GM12878 (cell line): Measurements from ENCODE around the gene TOX2. TPM values are rescaled to one million over a fixed set of nuclear protein-coding genes. Genes with fewer than 3 reads are reported as not detected.

ENCODE experiments used
- ATAC-seq: fragments of 200-7000 bp; cut with Tn5 transposase; 3 replicates; pipeline ENCODE4 v1.9.1; 2020; ENCODE audit warnings: mild to moderate bottlenecking, moderate library complexity
- BruUV-seq: library from RNA; stranded (reverse); fragments of 400-500 nt; replicated peaks from 2 replicates; lab custom pipeline; 2021; lab: Mats Ljungman, UMichigan
- CTCF ChIA-PET: fragments of 300-600 bp; sonication (Branson Sonifier 250); formaldehyde crosslinking; extraction: SDS; loops from one replicate; lab custom pipeline; 2021; ENCODE audit warnings: inconsistent platforms; lab: Yijun Ruan, JAX
- POLR2A ChIA-PET: fragments of 350-600 bp; formaldehyde crosslinking; extraction: SDS; loops from one replicate; lab custom pipeline; 2021; ENCODE audit warnings: inconsistent platforms; lab: Charles Lee
- RAD21 ChIA-PET: fragments of 300-600 bp; sonication (Branson Sonifier 250); formaldehyde crosslinking; loops from one replicate; lab custom pipeline; 2023; ENCODE audit warnings: antibody characterized with exemption; ENCODE audit not compliant: unreplicated experiment; lab: Charles Lee
- SMC1A ChIA-PET: fragments of 300-600 bp; sonication (Branson Sonifier 250); formaldehyde crosslinking; loops from one replicate; lab custom pipeline; 2023; ENCODE audit not compliant: unreplicated experiment, uncharacterized antibody; lab: Charles Lee
- DNase-seq: peaks from one replicate; pipeline ENCODE4 v3.0.0-alpha.2; 2011; ENCODE audit warnings: low read depth, low spot score
- FAIRE-seq: peaks from 3 replicates; lab custom pipeline; 2011; peaks lifted over from hg19 to GRCh38; lab: Jason Lieb, UNC
- H2AFZ ChIP-seq: 2 replicates; pipeline ENCODE4 v1.6.0; 2011; ENCODE audit warnings: low read depth, low read length, control low read depth; ENCODE audit not compliant: control insufficient read depth
- H3K27ac ChIP-seq: 2 replicates; pipeline ENCODE4 v1.5.1; 2011; ENCODE audit warnings: control low read depth; ENCODE audit not compliant: control insufficient read depth, insufficient read depth
- H3K27me3 ChIP-seq, 2 experiments: replicated peaks in 1 of 2; 2 replicates each; pipeline versions ENCODE4 v1.6.0 to v1.6.1; 2011; ENCODE audit warnings: low read length in 1 of 2; ENCODE audit not compliant: control insufficient read depth in 2 of 2, insufficient read depth in 2 of 2
- H3K36me3 ChIP-seq, 2 experiments: 2 replicates each; pipeline ENCODE4 v1.5.1; 2011; ENCODE audit warnings: low read length in 1 of 2; ENCODE audit not compliant: control insufficient read depth in 2 of 2, insufficient read depth in 2 of 2
- H3K4me1 ChIP-seq: 2 replicates; pipeline ENCODE4 v1.6.1; 2011; ENCODE audit warnings: mild to moderate bottlenecking, low read length, moderate library complexity, mixed read lengths; ENCODE audit not compliant: control insufficient read depth, insufficient read depth
- H3K4me2 ChIP-seq: 2 replicates; pipeline ENCODE4 v1.6.0; 2011; ENCODE audit warnings: control low read depth; ENCODE audit not compliant: control insufficient read depth, insufficient read depth
- H3K4me3 ChIP-seq: fragments of 200-600 bp; sonication (generic); 2 replicates; pipeline ENCODE4 v1.5.1; 2016
- H3K79me2 ChIP-seq: 2 replicates; pipeline ENCODE4 v1.6.0; 2011; ENCODE audit warnings: low read length; ENCODE audit not compliant: control insufficient read depth, insufficient read depth
- H3K9ac ChIP-seq: 2 replicates; pipeline ENCODE4 v1.8.0; 2011; ENCODE audit warnings: low read length, control low read depth, mixed read lengths; ENCODE audit not compliant: control insufficient read depth, insufficient read depth
- H3K9me3 ChIP-seq: replicated peaks from 3 replicates; pipeline ENCODE4 v1.5.1; 2011; ENCODE audit warnings: mild to moderate bottlenecking, low read length; ENCODE audit not compliant: control insufficient read depth, insufficient read depth
- H4K20me1 ChIP-seq: 2 replicates; pipeline ENCODE4 v1.6.0; 2011; ENCODE audit not compliant: control insufficient read depth, insufficient read depth
- ASH2L ChIP-seq: fragments of 300-600, 200-600 bp; sonication (generic); IDR thresholded peaks from 2 replicates; pipeline ENCODE4 v1.6.1; 2017; ENCODE audit warnings: low read depth, mild to moderate bottlenecking, borderline replicate concordance
- BMI1 ChIP-seq: fragments of 450-650 bp; IDR thresholded peaks from 2 replicates; pipeline ENCODE4 v1.6.1; 2016; ENCODE audit warnings: mild to moderate bottlenecking, moderate library complexity, borderline replicate concordance
- CBFB ChIP-seq: IDR thresholded peaks from 2 replicates; pipeline ENCODE4 v1.6.1; 2016; ENCODE audit warnings: antibody characterized with exemption, low read depth
- HSF1 ChIP-seq: fragments of 150-350 bp; IDR thresholded peaks from 2 replicates; pipeline ENCODE4 v1.6.1; 2014; ENCODE audit warnings: mild to moderate bottlenecking, low read depth, low read length
- SUPT20H ChIP-seq: IDR thresholded peaks from 2 replicates; pipeline ENCODE4 v1.6.1; 2011; ENCODE audit warnings: low read depth, mild to moderate bottlenecking, low read length, moderate library complexity, borderline replicate concordance; ENCODE audit not compliant: control insufficient read depth
- TAF1 ChIP-seq: IDR thresholded peaks from 2 replicates; pipeline ENCODE4 v1.6.1; 2011; ENCODE audit warnings: mild to moderate bottlenecking, low read depth, low read length, borderline replicate concordance
- TCF3 ChIP-seq: IDR thresholded peaks from 2 replicates; pipeline ENCODE4 v1.6.1; 2012; ENCODE audit warnings: low read depth, mild to moderate bottlenecking, low read length, borderline replicate concordance; ENCODE audit not compliant: insufficient read depth
- ZNF592 ChIP-seq: fragments of 450-650 bp; IDR thresholded peaks from 2 replicates; pipeline ENCODE4 v1.6.1; 2017; ENCODE audit warnings: mild to moderate bottlenecking, moderate library complexity
- WGBS: methylation state at CpG from one replicate; pipeline ENCODE4 v1.1.6; 2016; ENCODE audit warnings: low lambda C conversion rate; ENCODE audit not compliant: insufficient replicate concordance, insufficient coverage; ENCODE audit errors: missing lambda C conversion rate; 5-methylcytosine and 5-hydroxymethylcytosine counted together
- in situ Hi-C: fragments of 300-500 bp; cut with MboI; formaldehyde crosslinking; loops from 9 replicates; pipeline ENCODE4 v1.14.3; 2018; ENCODE audit warnings: mixed read lengths
- intact Hi-C: fragments of 100-400 bp; cut with micrococcal nuclease; formaldehyde crosslinking; loops from one replicate; pipeline ENCODE4 v1.14.2; 2022; ENCODE audit not compliant: unreplicated experiment
- polyA plus RNA-seq, 11 experiments: library from polyadenylated mRNA; depleted of rRNA in 4 of 11; unstranded in 6 of 11; stranded (reverse) in 5 of 11; fragments of >200 nt; fragmentation: Nextera tagmentation in 4 of 11; fragmentation: Illumina TruSeq in 1 of 11; extraction: Ambion mirVana in 4 of 11; extraction: Trizol in 1 of 11; gene quantifications; 1 replicate in 1 of 11; 2 replicates in 10 of 11; pipeline versions ENCODE4 v1.2.1 to v1.2.3, GENCODE V29; 2011 to 2016; ENCODE audit warnings: inconsistent platforms in 2 of 11, missing spikeins in 2 of 11, low read depth in 1 of 11
- total RNA-seq, 4 experiments: library from RNA; depleted of rRNA in 3 of 4; stranded (reverse); fragments of >200 nt in 3 of 4; fragmentation: Illumina TruSeq in 1 of 4; extraction: Trizol in 1 of 4; gene quantifications; 2 replicates each; pipeline versions ENCODE4 v1.2.1 to v1.2.3, GENCODE V29; 2013 to 2021

The TOX2 gene
- total and polyA plus RNA-seq, 10 of the 15 experiments (the other 5 are each of a cell fraction or from before 2014, with no cell fraction given): 2.6 to 40.5 (median 7.9) TPM

- H3K4me3 ChIP-seq: no peak overlapping the region
- intact Hi-C loops (no loop called here), in situ Hi-C loops (no loop called here)
- ChIA-PET CTCF (no interaction called here), RAD21 (interaction anchor here (0.6 kb wide), 1 partner anchor 57 kb away, joined by 3 read pairs; no protein-coding TSS in a partner anchor), SMC1A (interaction anchor here (0.7 to 1.1 kb wide), 4 partner anchors 14 to 148 kb away, joined by 3 to 5 read pairs (median 3); no protein-coding TSS in a partner anchor), POLR2A (interaction anchor here (0.7 kb wide), 1 partner anchor 97 kb away, joined by 10 read pairs; no protein-coding TSS in a partner anchor)
- no peaks in the 10 kb centered on the region for H3K79me2 ChIP-seq
- no peak overlapping the region for H3K4me2 ChIP-seq
- no peaks in the 10 kb centered on the region for H4K20me1 ChIP-seq
- BruUV-seq: no TSS peak
- WGBS: 34% methylated on average over 10 of the region's 10 CpGs
- no peak overlapping the region for H3K27ac ChIP-seq
- no peaks in the 10 kb centered on the region for H3K36me3 ChIP-seq
- H3K9me3 ChIP-seq: no peaks in the 10 kb centered on the region; the same call in 2 of the 3 replicates
- no peak for ATAC-seq
- no peak overlapping the region for H2AFZ ChIP-seq
- TF ChIP-seq HSF1: no peak
- no peak for TF ChIP-seq SUPT20H
- TF ChIP-seq TAF1: no peak
- TF ChIP-seq ZNF592: no peak
- TF ChIP-seq TCF3: no peak
- TF ChIP-seq BMI1: no peak
- TF ChIP-seq ASH2L: no peak
- no peak for TF ChIP-seq CBFB
- no peak overlapping the region for H3K9ac ChIP-seq
- DNase-seq: no peak
- H3K27me3 ChIP-seq: no peaks in the 10 kb centered on the region
- H3K4me1 ChIP-seq: no peaks in the 10 kb centered on the region
- no peak for FAIRE-seq
Measured at GRCh38 chr20:43899274-43900120, 15.2 kb upstream of the TOX2 start.
